ENCODE results near the gene MUC5AC.
"Not testable (repeated sequence)": the region's sequence is repeated elsewhere in the genome, so short reads cannot be mapped to it uniquely, and the experiment has no call there.

Gene MUC5AC

GRCh38 chr11:1171985-1172728 lies 14.4 kb downstream of the MUC5AC start:
- no peak for DNase-seq (ENCODE audit: low spot score)
- in situ Hi-C loops (cut with MboI; ENCODE audit: low sequenced_read_pairs, unreplicated experiment), result no loop called here
- TF ChIP-seq CTCF (IDR thresholded peaks at IDR 0.05; ENCODE audit: borderline replicate concordance, control extremely low read depth, extremely low read depth, insufficient read depth, missing control alignments), result no peak

GRCh38 chr11:1172729-1173117 lies 15.0 kb downstream of the MUC5AC start:
- no peak for TF ChIP-seq CTCF (IDR thresholded peaks at IDR 0.05; ENCODE audit: borderline replicate concordance, control extremely low read depth, extremely low read depth, insufficient read depth, missing control alignments)
- DNase-seq (ENCODE audit: low spot score), result no peak
- in situ Hi-C loops (cut with MboI; ENCODE audit: low sequenced_read_pairs, unreplicated experiment), result no loop called here

- DNase-seq (ENCODE audit: low spot score); in situ Hi-C loops (cut with MboI; ENCODE audit: low sequenced_read_pairs, unreplicated experiment): not testable (repeated sequence)
These were observed 15.6 kb downstream of the MUC5AC start for GRCh38 chr11:1173396-1173795.

GRCh38 chr11:1174441-1175370 lies 17.0 kb downstream of the MUC5AC start:
- TF ChIP-seq CTCF (IDR thresholded peaks at IDR 0.05; ENCODE audit: borderline replicate concordance, control extremely low read depth, extremely low read depth, insufficient read depth, missing control alignments), result no peak
- in situ Hi-C loops (cut with MboI; ENCODE audit: low sequenced_read_pairs, unreplicated experiment), result no loop called here
- no peak for DNase-seq (ENCODE audit: low spot score)

GRCh38 chr11:1175461-1176223 lies 17.9 kb downstream of the MUC5AC start:
- no peak for DNase-seq (ENCODE audit: low spot score)
- TF ChIP-seq CTCF (IDR thresholded peaks at IDR 0.05; ENCODE audit: borderline replicate concordance, control extremely low read depth, extremely low read depth, insufficient read depth, missing control alignments), result no peak
- in situ Hi-C loops (cut with MboI; ENCODE audit: low sequenced_read_pairs, unreplicated experiment), result no loop called here

- in situ Hi-C loops (cut with MboI; ENCODE audit: low sequenced_read_pairs, unreplicated experiment), result no loop called here
- TF ChIP-seq CTCF (IDR thresholded peaks at IDR 0.05; ENCODE audit: borderline replicate concordance, control extremely low read depth, extremely low read depth, insufficient read depth, missing control alignments), result no peak
- DNase-seq (ENCODE audit: low spot score), result no peak
These were observed 18.7 kb downstream of the MUC5AC start for GRCh38 chr11:1176224-1177019.

Data from GM13976 (cell line).